Stomach (tissue), 9 donors: Measurements from ENCODE around the gene ZSCAN5B. TPM values are rescaled to one million over a fixed set of nuclear protein-coding genes. Genes with fewer than 3 reads are reported as not detected.
"Not testable (repeated sequence)": the region's sequence is repeated elsewhere in the genome, so short reads cannot be mapped to it uniquely, and the experiment has no call there.

Experiments
- DNase-seq, 2 donors: peaks; one replicate each; pipeline versions ENCODE4 v3.0.0 to v3.0.0-alpha.2; 2013 to 2019
- H3K27ac ChIP-seq, 5 donors: fragments of 200-600 bp in 4 of 5; sonication (generic) in 4 of 5; one replicate each; pipeline ENCODE4 v1.5.1; 2013 to 2019; ENCODE audit warnings: mild to moderate bottlenecking in 1 of 5, moderate library complexity in 1 of 5
- H3K27me3 ChIP-seq, 3 donors: fragments of 200-600 bp; sonication (generic); one replicate each; pipeline ENCODE4 v1.5.1; 2017 to 2019; ENCODE audit warnings: mixed run types in 1 of 3
- H3K36me3 ChIP-seq, 4 donors: fragments of 200-600 bp; sonication (generic); 1 replicate in 3 of 4; 2 replicates in 1 of 4; pipeline ENCODE4 v1.5.1; 2016 to 2019
- H3K4me1 ChIP-seq, 4 donors: fragments of 200-600 bp; sonication (generic); one replicate each; pipeline ENCODE4 v1.5.1; 2016 to 2019
- H3K4me3 ChIP-seq, 4 donors: fragments of 200-600 bp; sonication (generic) in 3 of 4; one replicate each; pipeline ENCODE4 v1.5.1; 2016 to 2019; ENCODE audit warnings: mild to moderate bottlenecking in 1 of 4
- H3K9me3 ChIP-seq, 4 donors: fragments of 200-600 bp; sonication (generic); one replicate each; pipeline ENCODE4 v1.5.1; 2016 to 2019
- CTCF ChIP-seq, 7 experiments: fragments of 450-650 bp in 4 of 7; fragments of 200-600 bp in 3 of 7; sonication (generic) in 3 of 7; IDR thresholded peaks; one replicate each; pipeline ENCODE4 v1.5.1; 2016 to 2019; ENCODE audit warnings: antibody characterized with exemption in 7 of 7, control low read depth in 2 of 7, mild to moderate bottlenecking in 1 of 7
- EP300 ChIP-seq: sonication (generic); formaldehyde crosslinking; IDR thresholded peaks from one replicate; pipeline ENCODE4 v1.6.1; 2017; ENCODE audit warnings: antibody characterized with exemption
- POLR2A ChIP-seq, 4 donors: fragments of 450-650 bp; IDR thresholded peaks; one replicate each; pipeline ENCODE4 v1.6.1; 2016; ENCODE audit warnings: antibody characterized with exemption in 4 of 4, control low read depth in 2 of 4, mild to moderate bottlenecking in 1 of 4, moderate library complexity in 1 of 4
- POLR2AphosphoS5 ChIP-seq, 3 donors: sonication (generic); formaldehyde crosslinking; IDR thresholded peaks; one replicate each; pipeline ENCODE4 v1.6.1; 2016; ENCODE audit warnings: antibody characterized with exemption in 3 of 3
- WGBS, 5 donors: extraction: QIAGEN DNeasy Blood & Tissue Kit in 3 of 5; methylation state at CpG; one replicate each; pipeline versions ENCODE4 v1.1.5 to v1.1.7; 2013 to 2018; 5-methylcytosine and 5-hydroxymethylcytosine counted together
- intact Hi-C: fragments of 100-400 bp; cut with DNase I; formaldehyde crosslinking; loops from one replicate; pipeline ENCODE4 v1.15.1; 2023; ENCODE audit warnings: low total_unique reads
- polyA plus RNA-seq, 3 donors: library from polyadenylated mRNA; stranded (reverse); fragments of 200-250 nt; gene quantifications; one replicate each; pipeline ENCODE4 v1.2.3, GENCODE V29; 2013
- total RNA-seq, 5 donors: library from RNA; depleted of rRNA; stranded (reverse); fragments of >200 nt; gene quantifications; one replicate each; pipeline versions ENCODE4 v1.1.0 to v1.2.3, GENCODE V29; 2014 to 2016
- donor health status: healthy with polysubstance abuse.
- donor health status: Bipolar disorder and iron deficiency.
- donor health status: healthy.

ZSCAN5B gene
- total and polyA plus RNA-seq, 8 donors, result not detected

GRCh38 chr19:56209091-56209490 is 11.5 kb upstream of the ZSCAN5B start:
- DNase-seq, result no peak
- Histone ChIP-seq H3K4me1 (no peaks in the 10 kb centered on the region), H3K9me3 (no peaks in the 10 kb centered on the region), H3K27ac (no peak overlapping the region), H3K36me3 (no peaks in the 10 kb centered on the region), H3K4me3 (no peak overlapping the region), H3K27me3 (peaks cover 0 to 11% (median 0%) of the 10 kb centered on the region in 3 donors)
- WGBS, 5 donors, result 80 to 85% (median 83%) methylated on average over 12 of the region's 12 CpGs
- intact Hi-C loops, result no loop called here
- TF ChIP-seq POLR2AphosphoS5 (IDR thresholded peaks at IDR 0.05) (no peak), EP300 (no peak), POLR2A (IDR thresholded peaks at IDR 0.05) (no peak), CTCF (IDR thresholded peaks at IDR 0.05) (no peak)

GRCh38 chr19:56207581-56207980 is 10.0 kb upstream of the ZSCAN5B start:
- H3K9me3 ChIP-seq, H3K27ac ChIP-seq, H3K36me3 ChIP-seq, H3K4me1 ChIP-seq, intact Hi-C loops, DNase-seq, H3K4me3 ChIP-seq, H3K27me3 ChIP-seq: not testable (repeated sequence)
- WGBS, 5 donors, result 59 to 80% (median 75%) methylated on average over 5 of the region's 5 CpGs

GRCh38 chr19:56201973-56202372 is 4.4 kb upstream of the ZSCAN5B start, which contains the start of gene ZSCAN5C:
Gene ZSCAN5C (plus strand): TSS chr19:56202273. CDS start chr19:56205914, 3,641 bp downstream.
- no peak for DNase-seq
- TF ChIP-seq EP300, result no peak
- TF ChIP-seq CTCF (IDR thresholded peaks at IDR 0.05), result no peak
- TF ChIP-seq POLR2A (IDR thresholded peaks at IDR 0.05), result no peak
- TF ChIP-seq POLR2AphosphoS5 (IDR thresholded peaks at IDR 0.05), result no peak
- H3K4me1 ChIP-seq, result no peaks in the 10 kb centered on the region
- no peak within 1 kb of the TSS for H3K4me3 ChIP-seq
- H3K27ac ChIP-seq, result no peak within 1 kb of the TSS
- no peaks in the 10 kb centered on the region for H3K9me3 ChIP-seq
- peaks cover 0 to 3% (median 0%) of the 10 kb centered on the region in 3 donors for H3K27me3 ChIP-seq
- WGBS, 5 donors, result 48 to 67% (median 58%) methylated on average over 3 of the region's 3 CpGs
- intact Hi-C loops, result no loop called here
- H3K36me3 ChIP-seq, result no peaks in the 10 kb centered on the region

GRCh38 chr19:56199687-56200086 is 2.1 kb upstream of the ZSCAN5B start:
- no peak overlapping the region for H3K4me3 ChIP-seq
- no peaks in the 10 kb centered on the region for H3K9me3 ChIP-seq
- peaks cover 0 to 8% (median 0%) of the 10 kb centered on the region in 3 donors for H3K27me3 ChIP-seq
- DNase-seq, result no peak
- 53 to 73% (median 65%) methylated on average over 7 of the region's 7 CpGs for WGBS, 5 donors
- H3K4me1 ChIP-seq, result no peaks in the 10 kb centered on the region
- no peak for TF ChIP-seq CTCF (IDR thresholded peaks at IDR 0.05)
- TF ChIP-seq EP300, result no peak
- no peak for TF ChIP-seq POLR2A (IDR thresholded peaks at IDR 0.05)
- no peak for TF ChIP-seq POLR2AphosphoS5 (IDR thresholded peaks at IDR 0.05)
- no peaks in the 10 kb centered on the region for H3K36me3 ChIP-seq
- no peak overlapping the region for H3K27ac ChIP-seq
- intact Hi-C loops, result no loop called here

- TF ChIP-seq POLR2AphosphoS5 (IDR thresholded peaks at IDR 0.05) (no peak), EP300 (no peak), POLR2A (IDR thresholded peaks at IDR 0.05) (no peak), CTCF (IDR thresholded peaks at IDR 0.05) (no peak)
- Histone ChIP-seq H3K4me1 (no peaks in the 10 kb centered on the region), H3K36me3 (no peaks in the 10 kb centered on the region), H3K27me3 (peaks cover 0 to 13% (median 0%) of the 10 kb centered on the region in 3 donors), H3K4me3 (no peak overlapping the region), H3K27ac (no peak overlapping the region), H3K9me3 (no peaks in the 10 kb centered on the region)
- no peak for DNase-seq
- intact Hi-C loops, result no loop called here
- 80 to 91% (median 89%) methylated on average over 12 of the region's 12 CpGs for WGBS, 5 donors
Observed at GRCh38 chr19:56193981-56194640, 3.5 kb downstream of the ZSCAN5B start.
